ENCODE data around the gene TEX264.

- TF ChIP-seq CTCF (IDR thresholded peaks at IDR 0.05) (no peak), POLR2A (IDR thresholded peaks at IDR 0.05; ENCODE audit: low read depth) (no peak), POLR2AphosphoS5 (IDR thresholded peaks at IDR 0.05) (no peak)
Observed at GRCh38 chr3:51717446-51717845, 46.4 kb downstream of the TEX264 start.
